GM21390 (cell line): Measurements from ENCODE around the gene CYP26C1.

Experiments used
- ATAC-seq: cut with Tn5 transposase; IDR thresholded peaks from one replicate; pipeline ENCODE4 v1.9.1; 2021; ENCODE audit not compliant: unreplicated experiment

CYP26C1 gene

DNA sequence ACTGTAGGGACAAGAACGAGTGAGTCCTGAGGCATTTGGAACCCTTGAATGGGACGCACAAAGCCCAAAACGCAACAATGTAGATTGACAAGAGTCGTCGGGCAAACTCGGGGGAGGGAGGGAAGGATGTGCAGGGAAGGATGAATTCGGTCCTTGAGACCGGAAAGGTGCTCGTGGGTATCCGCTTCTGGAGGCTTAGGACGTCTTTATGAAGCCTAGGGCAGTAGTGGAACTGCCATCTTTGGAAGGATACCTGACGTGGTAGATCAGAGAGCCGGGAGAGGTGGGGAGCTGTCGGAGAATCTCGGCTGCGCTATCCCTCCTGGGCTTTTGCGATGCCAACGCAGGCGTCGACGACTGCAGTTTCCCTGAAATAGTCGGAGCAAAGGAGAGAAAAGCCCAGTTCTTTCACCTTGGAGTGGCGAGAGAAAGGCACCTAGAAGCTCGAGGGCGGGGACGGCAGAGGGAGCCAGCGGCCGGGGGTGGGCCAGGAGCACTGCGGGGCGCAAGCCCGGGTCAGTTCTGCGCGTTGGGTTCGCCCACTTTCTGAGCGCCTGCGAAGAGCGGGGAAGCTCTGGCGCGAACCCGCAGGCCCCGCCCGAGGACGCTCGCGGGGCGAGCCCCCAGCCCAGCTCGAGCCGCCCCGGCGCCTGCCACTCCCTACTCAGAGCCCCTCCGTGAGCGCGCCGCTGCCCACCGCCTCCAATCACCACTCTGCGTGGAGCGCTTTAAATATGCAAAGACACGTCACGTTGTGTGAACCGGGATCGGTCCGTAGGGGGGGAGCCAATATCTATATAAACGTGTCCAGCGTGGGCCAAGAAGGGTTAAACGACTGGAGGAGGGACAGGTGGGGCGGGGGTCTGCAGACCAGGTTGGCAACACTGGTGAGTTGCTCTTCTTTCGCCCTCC is at the start of gene CYP26C1:
CYP26C1 (plus strand) TSS at position 824 of the 912 bp plus-strand sequence. CDS start 466 bp downstream, outside the sequence.
- ATAC-seq, result no peak

GRCh38 chr10:93015722-93016121 is 44.9 kb upstream of the CYP26C1 start:
- no peak for ATAC-seq

DNA sequence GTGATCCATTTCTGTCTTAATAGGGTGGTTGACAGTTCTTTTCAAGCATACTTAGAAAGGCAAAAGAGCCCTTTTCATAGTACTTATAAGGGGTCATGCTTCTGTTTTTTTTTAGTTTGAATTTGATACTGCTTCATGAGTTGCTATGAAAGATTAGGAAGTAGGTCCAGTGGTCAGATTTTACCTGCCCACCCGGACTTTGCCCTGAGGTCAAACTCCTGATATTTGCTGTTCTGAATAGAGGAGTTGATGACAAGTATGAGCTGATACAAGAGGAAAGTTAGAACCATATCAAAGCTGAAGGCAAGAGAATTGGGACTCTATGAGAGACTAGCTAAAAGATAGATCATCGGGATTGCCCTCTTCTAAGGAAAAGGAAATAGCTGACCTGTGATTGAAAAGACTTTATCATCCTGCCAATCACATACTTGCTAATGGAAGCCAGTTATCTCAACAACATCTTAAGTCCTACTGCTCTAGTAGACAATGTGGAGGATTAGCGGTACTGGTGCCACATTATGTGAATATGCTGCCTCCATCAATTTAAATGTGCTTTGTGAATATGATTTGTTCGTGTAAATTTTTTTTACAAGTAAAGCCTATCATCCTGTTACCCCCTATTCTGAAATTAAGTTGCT is 37.5 kb upstream of the CYP26C1 start:
- no peak for ATAC-seq

DNA sequence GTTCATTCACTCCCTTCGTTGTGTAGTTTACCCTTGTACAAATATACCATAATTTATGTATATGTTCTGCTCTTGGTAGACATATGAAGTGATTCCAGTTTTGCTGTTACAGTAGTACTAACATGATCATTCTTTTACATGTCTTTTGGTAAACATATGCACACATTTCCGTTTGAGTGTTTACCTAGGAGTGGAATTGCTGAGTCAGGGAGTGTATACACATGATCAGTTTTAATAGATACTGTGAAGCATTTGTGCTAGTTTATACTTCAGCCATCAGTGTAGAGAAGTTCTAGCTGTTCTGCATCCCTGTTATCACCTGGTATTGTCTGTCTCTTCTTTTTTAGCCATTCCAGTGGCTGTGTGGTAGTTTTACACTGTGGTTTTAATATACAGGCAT is 34.5 kb upstream of the CYP26C1 start:
- ATAC-seq, result no peak

- ATAC-seq, result no peak
These were observed 33.1 kb upstream of the CYP26C1 start for GRCh38 chr10:93027508-93027907.

- ATAC-seq, result no peak
These were observed 31.7 kb upstream of the CYP26C1 start for GRCh38 chr10:93028883-93029282.

DNA sequence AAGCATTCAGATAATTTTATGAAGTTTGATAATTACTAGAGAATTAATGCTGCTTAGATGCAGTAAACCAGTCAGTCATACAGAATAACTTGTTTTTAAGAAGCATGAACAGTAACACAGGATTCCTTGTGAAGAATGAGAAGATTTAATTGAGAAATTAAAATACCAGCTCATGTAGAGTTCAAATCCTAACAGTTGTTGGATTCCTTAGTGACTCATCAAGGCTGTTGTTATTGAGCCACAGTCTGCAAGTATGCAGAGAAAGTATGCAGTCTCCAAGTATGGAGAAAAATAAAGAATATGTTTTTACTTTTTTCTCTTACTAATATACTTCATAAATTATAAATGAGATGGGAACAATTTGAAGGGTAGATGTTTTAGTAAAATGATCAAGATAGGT is 30.2 kb upstream of the CYP26C1 start:
- ATAC-seq, result no peak

DNA sequence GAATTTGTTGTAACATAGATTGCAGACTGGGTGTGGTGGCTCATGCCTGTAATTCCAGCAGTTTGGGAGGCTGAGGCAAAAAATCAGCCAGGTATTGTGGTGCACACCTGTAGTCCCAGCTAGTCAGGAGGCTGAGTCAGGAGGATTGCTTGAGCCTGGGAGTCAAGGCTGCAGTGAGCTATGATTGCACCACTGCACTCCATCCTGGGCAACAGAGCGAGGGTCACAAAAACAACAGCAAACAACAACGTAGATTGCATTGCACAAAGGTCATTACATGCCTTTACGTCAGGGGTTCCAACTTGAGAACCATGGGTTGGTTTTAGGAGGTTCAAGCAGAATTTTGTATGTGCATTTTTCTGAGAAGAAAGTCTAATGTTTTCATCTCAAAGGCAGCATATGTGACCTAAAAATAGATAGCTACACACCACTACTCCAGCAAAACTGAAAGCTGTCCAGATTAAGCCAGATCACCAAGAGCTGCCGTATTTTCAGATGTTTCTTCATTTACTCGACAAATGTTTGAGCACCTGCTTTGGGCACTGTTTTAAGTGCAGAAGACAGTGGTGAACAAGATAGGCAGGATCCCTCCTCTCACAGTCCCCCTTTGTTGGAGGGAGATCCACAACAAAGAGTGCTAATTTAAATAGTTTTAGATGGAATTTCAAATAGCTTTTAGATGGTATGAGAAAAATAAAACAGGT is 28.3 kb upstream of the CYP26C1 start:
- ATAC-seq, result no peak

- ATAC-seq, result no peak
These were observed 27.8 kb upstream of the CYP26C1 start for GRCh38 chr10:93032809-93033137.

DNA sequence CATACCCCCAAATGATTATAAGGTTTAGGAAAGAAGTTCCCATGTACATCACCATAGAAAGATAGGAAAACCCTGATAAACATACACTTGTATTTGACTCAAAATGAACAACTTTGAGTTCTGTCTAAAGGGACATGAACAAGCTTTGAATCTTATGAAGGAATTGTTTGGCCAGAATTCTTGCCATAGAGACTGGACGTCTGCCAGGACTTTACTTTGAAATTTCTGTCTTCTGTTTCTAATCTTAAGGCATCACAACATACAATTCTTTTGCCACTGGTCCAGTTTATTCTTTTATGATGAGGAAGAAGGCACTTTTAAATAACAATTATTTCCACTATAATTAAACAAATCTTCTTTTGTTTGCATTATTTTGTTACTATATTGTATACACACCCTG is 26.2 kb upstream of the CYP26C1 start:
- ATAC-seq, result no peak

GRCh38 chr10:93039110-93039509 is 21.5 kb upstream of the CYP26C1 start:
- ATAC-seq, result no peak

DNA sequence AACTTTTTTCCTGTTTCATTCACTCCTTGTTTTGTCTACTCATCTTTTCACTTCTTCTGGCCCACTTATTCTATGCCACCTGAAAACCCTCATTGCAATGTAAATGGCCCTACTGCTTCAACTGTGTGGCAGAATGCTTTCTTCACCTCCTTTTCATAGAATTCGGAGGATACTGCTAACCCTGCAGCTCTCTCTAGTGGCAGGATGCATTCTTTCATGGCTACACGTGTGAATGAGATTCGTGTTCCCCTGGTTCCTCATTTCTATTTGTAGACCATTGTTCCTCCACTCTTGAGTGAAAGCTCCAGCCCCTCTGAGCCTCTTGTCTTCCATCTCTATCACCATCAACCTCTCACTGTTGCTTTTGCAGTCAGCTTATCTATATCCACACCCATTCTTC is 20.9 kb upstream of the CYP26C1 start:
- ATAC-seq, result no peak

DNA sequence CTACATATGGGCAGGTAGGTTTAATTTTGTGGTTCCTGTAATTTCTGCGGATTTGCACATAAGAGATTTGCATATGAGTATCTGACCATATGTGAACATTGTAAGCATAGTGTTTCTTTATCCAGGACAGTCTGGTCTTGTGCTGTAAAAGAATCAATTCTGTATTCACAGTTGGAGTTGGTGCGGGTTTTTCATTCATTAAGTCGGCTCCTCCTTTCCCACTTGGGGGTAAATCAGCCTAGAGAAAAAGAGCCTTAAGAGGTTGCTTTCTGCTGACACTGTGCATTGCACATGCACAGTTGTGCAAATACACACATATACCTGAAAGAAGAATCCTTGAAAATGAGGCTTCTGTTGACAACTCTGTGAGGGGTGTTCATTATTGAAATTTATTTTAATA is 6.1 kb upstream of the CYP26C1 start:
- no peak for ATAC-seq

GRCh38 chr10:93058139-93058538 is 2.5 kb upstream of the CYP26C1 start:
- ATAC-seq, result no peak

DNA sequence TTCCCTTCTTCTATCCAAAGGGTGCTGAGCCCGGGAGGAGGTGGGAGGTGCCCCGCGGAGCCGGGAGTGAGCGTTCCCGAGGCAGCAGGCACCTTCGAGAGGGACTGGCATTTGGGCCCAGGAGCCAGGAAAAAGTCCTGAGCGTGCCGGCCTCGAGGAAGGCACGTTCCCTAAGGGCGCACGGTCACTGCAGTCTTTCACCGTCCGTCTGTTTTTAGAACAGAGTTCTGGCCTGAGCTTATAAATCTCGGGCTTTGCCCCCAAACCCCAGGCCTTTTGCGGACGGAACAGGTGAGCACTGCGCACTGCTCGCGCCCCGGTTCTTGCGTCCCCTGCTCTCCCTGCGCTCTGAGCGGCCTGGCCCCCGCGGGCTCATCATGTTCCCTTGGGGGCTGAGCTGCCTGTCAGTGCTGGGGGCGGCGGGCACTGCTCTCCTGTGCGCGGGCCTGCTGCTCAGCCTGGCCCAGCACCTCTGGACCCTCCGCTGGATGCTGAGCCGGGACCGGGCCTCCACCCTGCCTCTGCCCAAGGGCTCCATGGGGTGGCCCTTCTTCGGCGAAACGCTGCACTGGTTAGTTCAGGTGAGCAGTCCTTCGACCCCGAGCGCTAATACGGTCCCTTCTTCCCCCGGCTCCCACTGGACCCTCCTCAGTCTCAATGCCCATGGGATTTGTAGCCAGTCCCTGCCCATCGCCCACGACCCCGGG is 442 bp downstream of the CYP26C1 start:
- no peak for ATAC-seq

DNA sequence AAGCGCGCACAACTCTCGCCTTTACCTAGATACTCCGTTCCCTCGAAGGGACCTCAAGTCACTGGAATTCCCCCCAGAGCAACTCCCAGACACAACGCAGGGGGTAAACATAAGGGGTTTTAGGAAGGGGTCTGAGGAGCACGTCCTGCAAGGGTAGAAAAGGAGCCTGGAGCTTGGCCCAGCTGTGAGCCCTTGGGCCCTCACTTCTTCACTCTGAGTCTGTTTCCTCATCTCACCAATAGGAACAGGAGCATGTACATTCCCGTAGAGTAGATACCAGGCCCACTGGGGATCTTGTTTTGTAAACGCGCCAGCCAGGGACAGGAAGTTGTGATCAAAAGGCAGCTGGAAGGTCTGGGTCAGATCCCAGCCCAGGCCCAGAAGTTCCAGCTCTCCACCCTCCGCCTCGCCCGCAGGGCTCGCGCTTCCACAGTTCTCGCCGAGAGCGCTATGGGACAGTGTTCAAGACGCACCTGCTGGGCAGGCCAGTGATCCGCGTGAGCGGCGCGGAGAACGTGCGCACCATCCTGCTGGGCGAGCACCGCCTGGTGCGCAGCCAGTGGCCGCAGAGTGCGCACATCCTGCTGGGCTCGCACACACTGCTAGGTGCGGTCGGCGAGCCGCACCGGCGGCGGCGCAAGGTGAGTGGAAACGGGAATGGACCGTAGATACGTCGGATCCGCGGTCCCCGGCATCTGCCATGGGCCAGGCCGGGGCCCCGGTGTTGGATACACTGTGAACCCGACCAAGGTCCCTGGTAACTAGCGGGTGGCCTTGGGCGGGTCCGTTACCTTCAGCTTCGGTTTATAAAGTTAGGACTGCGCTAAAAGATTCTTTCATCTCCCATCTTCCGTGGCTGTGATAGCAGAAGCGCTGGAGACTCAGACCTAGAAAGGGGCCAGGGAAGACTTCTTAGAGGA is 1.3 kb downstream of the CYP26C1 start:
- ATAC-seq, result no peak

- ATAC-seq, result peak; percentile 49
These were observed 2.0 kb downstream of the CYP26C1 start for GRCh38 chr10:93062514-93063143.

DNA sequence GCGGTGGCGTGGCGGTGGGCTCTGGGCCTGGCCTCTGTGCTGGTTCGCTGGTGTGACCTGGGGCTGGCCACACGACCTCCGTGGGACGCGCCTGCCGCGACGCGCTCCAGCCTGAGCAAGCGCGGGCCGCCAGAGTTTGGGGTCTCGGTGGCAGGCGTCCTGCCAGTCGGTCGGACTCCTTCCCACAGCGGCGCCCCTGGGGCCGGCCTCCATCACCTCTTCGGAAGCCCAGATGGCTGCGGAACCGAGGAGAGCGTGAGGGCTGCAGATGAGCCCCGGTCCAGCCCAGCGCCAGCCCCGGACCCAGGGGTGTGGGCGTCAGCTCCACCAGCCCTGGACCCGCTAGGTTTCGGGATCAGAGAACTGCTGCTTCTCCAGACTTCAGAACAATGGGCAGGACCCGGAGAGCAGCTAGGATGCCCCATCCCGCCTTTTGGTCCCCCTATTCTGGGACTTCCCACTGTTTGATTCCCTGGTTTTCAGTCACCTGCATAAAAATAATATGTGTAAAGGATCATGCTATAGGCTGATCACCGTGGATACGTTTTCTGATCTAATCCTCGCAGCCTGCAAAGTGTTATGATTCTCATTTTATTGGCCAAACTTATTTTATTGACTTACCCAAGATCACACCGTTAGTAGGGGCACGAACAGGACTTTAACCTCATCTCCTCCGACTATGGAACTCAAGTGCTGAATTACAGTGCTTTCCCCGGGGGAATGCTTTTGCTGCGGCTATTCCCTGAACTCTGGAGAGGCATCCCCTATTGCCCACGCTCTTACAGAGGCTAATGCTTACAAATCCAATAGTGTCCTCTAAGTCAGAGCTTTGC is 2.8 kb downstream of the CYP26C1 start:
- no peak for ATAC-seq
